Kidney (tissue), 14 donors: ENCODE results near the gene LUC7L3. TPM values are rescaled to one million over a fixed set of nuclear protein-coding genes. Genes with fewer than 3 reads are reported as not detected.
A peak's percentile ranks its signal among the peaks of the same experiment; 100 is the strongest.

Experiments used
- DNase-seq, 5 donors: peaks; one replicate each; pipeline ENCODE4 v3.0.0-alpha.2; 2013 to 2020
- FAIRE-seq: peaks from 2 replicates; lab custom pipeline; 2012; peaks lifted over from hg19 to GRCh38; lab: Jason Lieb, UNC
- H3K27ac ChIP-seq, 2 donors: one replicate each; pipeline ENCODE4 v1.7.0; 2013; ENCODE audit warnings: low read depth in 2 of 2, low read length in 2 of 2, inconsistent platforms in 1 of 2
- H3K27me3 ChIP-seq: one replicate; pipeline ENCODE4 v1.7.1; 2013; ENCODE audit warnings: low read length, inconsistent platforms; ENCODE audit not compliant: control insufficient read depth, insufficient read depth
- H3K36me3 ChIP-seq, 3 donors: one replicate each; pipeline versions ENCODE4 v1.7.0 to v1.7.1; 2013; ENCODE audit warnings: low read length in 3 of 3, control low read depth in 1 of 3, inconsistent platforms in 1 of 3; ENCODE audit not compliant: insufficient read depth in 3 of 3, control insufficient read depth in 2 of 3
- H3K4me1 ChIP-seq, 3 donors: one replicate each; pipeline versions ENCODE4 v1.7.0 to v1.7.1; 2013; ENCODE audit warnings: low read length in 3 of 3, inconsistent platforms in 1 of 3, low read depth in 1 of 3; ENCODE audit not compliant: control insufficient read depth in 2 of 3, insufficient read depth in 2 of 3
- H3K4me3 ChIP-seq, 3 donors: one replicate each; pipeline versions ENCODE4 v1.7.0 to v1.8.1; 2013; ENCODE audit warnings: low read length in 3 of 3, control low read depth in 1 of 3, inconsistent platforms in 1 of 3
- H3K9ac ChIP-seq, 3 donors: one replicate each; pipeline versions ENCODE4 v1.7.0 to v1.7.1; 2013; ENCODE audit warnings: low read length in 3 of 3, control low read depth in 1 of 3, inconsistent platforms in 1 of 3
- H3K9me3 ChIP-seq, 3 donors: one replicate each; pipeline versions ENCODE4 v1.7.0 to v1.7.1; 2013; ENCODE audit warnings: low read length in 3 of 3, control low read depth in 1 of 3, inconsistent platforms in 1 of 3; ENCODE audit not compliant: control insufficient read depth in 2 of 3, insufficient read depth in 1 of 3
- intact Hi-C: fragments of 100-400 bp; cut with DNase I; formaldehyde crosslinking; loops from one replicate; pipeline ENCODE4 v1.11.1; 2022
- polyA plus RNA-seq: library from polyadenylated mRNA; stranded (reverse); fragments of 350-450 nt; fragmentation: Illumina TruSeq; extraction: RNeasy Lipid Tissue Mini Kit (QIAGEN cat#74804); gene quantifications from one replicate; pipeline ENCODE4 v1.2.3, GENCODE V29; 2014; ENCODE audit warnings: low read depth, low replicate concordance; ENCODE audit not compliant: insufficient read depth
- total RNA-seq: library from RNA; stranded (reverse); fragmentation: NEBNext Ultra II Directional; extraction: Animal tissue kit (Norgen Biotek cat#: 25700); gene quantifications from one replicate; pipeline ENCODE4 v1.2.1, GENCODE V29; 2021
- TF ChIP-seq, protein P1 (sequence below): IDR thresholded peaks from 3 replicates; pipeline ENCODE4 v1.5.1; 2012; ENCODE audit warnings: mild to moderate bottlenecking, moderate library complexity, borderline replicate concordance; ENCODE audit not compliant: insufficient read depth; ENCODE audit errors: extremely low read depth
- donor health status: control.
- donor health status: control.
- donor health status: control.
- donor health status: control.
- donor health status: control.
- donor health status: DM: yes; HTN: yes; CAD: no.
- donor health status: Normal renal cell carcinoma (clear cell type).

The LUC7L3 gene
- total and polyA plus RNA-seq, 2 donors from 2014 or later, result 74.3 to 91.9 TPM

DNA sequence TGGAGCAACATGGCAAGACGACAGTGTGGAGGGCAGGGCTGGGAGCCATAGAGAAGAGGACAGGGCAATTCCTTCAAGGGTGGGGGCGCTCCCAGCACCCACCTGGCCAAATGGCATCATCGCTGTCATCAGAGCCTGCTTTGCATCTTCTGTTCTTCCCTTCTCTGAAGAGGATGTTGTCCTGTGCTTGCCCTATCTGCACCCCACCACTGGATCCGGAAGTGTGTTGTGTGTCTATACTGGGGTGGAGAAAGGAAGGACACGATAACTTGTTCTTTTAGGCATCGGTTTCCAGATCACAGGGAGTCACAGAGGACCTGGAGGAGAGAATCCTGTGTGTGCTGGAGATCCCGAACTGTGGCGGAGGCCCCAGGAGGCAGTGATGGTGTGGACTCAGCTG lies 73.6 kb downstream of the LUC7L3 start:
- no peaks in the 10 kb centered on the region for H3K9me3 ChIP-seq
- DNase-seq, result no peak
- intact Hi-C loops, result no loop called here
- no peaks in the 10 kb centered on the region for H3K27me3 ChIP-seq
- TF ChIP-seq, protein P1, sequence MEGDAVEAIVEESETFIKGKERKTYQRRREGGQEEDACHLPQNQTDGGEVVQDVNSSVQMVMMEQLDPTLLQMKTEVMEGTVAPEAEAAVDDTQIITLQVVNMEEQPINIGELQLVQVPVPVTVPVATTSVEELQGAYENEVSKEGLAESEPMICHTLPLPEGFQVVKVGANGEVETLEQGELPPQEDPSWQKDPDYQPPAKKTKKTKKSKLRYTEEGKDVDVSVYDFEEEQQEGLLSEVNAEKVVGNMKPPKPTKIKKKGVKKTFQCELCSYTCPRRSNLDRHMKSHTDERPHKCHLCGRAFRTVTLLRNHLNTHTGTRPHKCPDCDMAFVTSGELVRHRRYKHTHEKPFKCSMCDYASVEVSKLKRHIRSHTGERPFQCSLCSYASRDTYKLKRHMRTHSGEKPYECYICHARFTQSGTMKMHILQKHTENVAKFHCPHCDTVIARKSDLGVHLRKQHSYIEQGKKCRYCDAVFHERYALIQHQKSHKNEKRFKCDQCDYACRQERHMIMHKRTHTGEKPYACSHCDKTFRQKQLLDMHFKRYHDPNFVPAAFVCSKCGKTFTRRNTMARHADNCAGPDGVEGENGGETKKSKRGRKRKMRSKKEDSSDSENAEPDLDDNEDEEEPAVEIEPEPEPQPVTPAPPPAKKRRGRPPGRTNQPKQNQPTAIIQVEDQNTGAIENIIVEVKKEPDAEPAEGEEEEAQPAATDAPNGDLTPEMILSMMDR, result no peak
- no peaks in the 10 kb centered on the region for H3K4me1 ChIP-seq
- H3K4me3 ChIP-seq, result no peak overlapping the region
- H3K27ac ChIP-seq, result no peak overlapping the region
- no peaks in the 10 kb centered on the region for H3K36me3 ChIP-seq
- FAIRE-seq, result no peak
- H3K9ac ChIP-seq, result no peak overlapping the region

GRCh38 chr17:50794361-50794760 lies 75.0 kb downstream of the LUC7L3 start:
- intact Hi-C loops, result no loop called here

GRCh38 chr17:50797135-50797810 lies 77.9 kb downstream of the LUC7L3 start:
- Histone ChIP-seq H3K9ac (no peak overlapping the region), H3K36me3 (no peaks in the 10 kb centered on the region), H3K4me1 (no peaks in the 10 kb centered on the region), H3K27me3 (no peaks in the 10 kb centered on the region), H3K27ac (no peak overlapping the region), H3K4me3 (no peak overlapping the region), H3K9me3 (no peaks in the 10 kb centered on the region)
- TF ChIP-seq, protein P1, result no peak
- intact Hi-C loops, result no loop called here
- FAIRE-seq (no peak), DNase-seq (peak in 1 of 5 donors; percentile 34)

More at GRCh38 chr17:50794361-50794760, 75.0 kb downstream of the LUC7L3 start:
- Histone ChIP-seq H3K9ac (no peak overlapping the region), H3K4me1 (no peaks in the 10 kb centered on the region), H3K9me3 (no peaks in the 10 kb centered on the region), H3K4me3 (no peak overlapping the region), H3K27ac (no peak overlapping the region), H3K27me3 (no peaks in the 10 kb centered on the region), H3K36me3 (no peaks in the 10 kb centered on the region)
- no peak for FAIRE-seq
- TF ChIP-seq, protein P1, result no peak
- peak in 1 of 5 donors; percentile 18 for DNase-seq
